GM23338 (cell line): ENCODE results near the gene GPC5. TPM values are rescaled to one million over a fixed set of nuclear protein-coding genes. Genes with fewer than 3 reads are reported as not detected.

Experiments
- ATAC-seq: fragments of 200-7000 bp; cut with Tn5 transposase; 3 replicates; pipeline ENCODE4 v1.9.1; 2020
- DNase-seq: peaks from one replicate; pipeline ENCODE4 v3.0.0-alpha.2; 2015; ENCODE audit warnings: low spot score
- H2AFZ ChIP-seq: fragments of 200-600 bp; sonication (generic); 2 replicates; pipeline ENCODE4 v1.8.0; 2016; ENCODE audit warnings: antibody characterized with exemption, mild to moderate bottlenecking, moderate library complexity
- H3F3A ChIP-seq: fragments of 200-600 bp; sonication (generic); replicated peaks from 2 replicates; pipeline ENCODE4 v1.8.0; 2017; ENCODE audit warnings: antibody characterized with exemption, mixed run types, low read depth
- H3K27ac ChIP-seq: fragments of 200-600 bp; sonication (generic); 2 replicates; pipeline ENCODE4 v1.6.1; 2016; ENCODE audit warnings: low read depth
- H3K27me3 ChIP-seq: fragments of 200-600 bp; sonication (generic); 2 replicates; pipeline ENCODE4 v1.8.0; 2016; ENCODE audit warnings: mild to moderate bottlenecking, mixed run types, moderate library complexity; ENCODE audit not compliant: insufficient read depth
- H3K36me3 ChIP-seq: fragments of 200-600 bp; sonication (generic); 2 replicates; pipeline ENCODE4 v1.8.0; 2016; ENCODE audit warnings: mild to moderate bottlenecking; ENCODE audit not compliant: insufficient read depth
- H3K4me1 ChIP-seq: fragments of 200-600 bp; sonication (generic); 2 replicates; pipeline ENCODE4 v1.8.0; 2016; ENCODE audit warnings: mild to moderate bottlenecking, moderate library complexity; ENCODE audit not compliant: insufficient read depth
- H3K4me2 ChIP-seq: fragments of 200-600 bp; sonication (generic); 2 replicates; pipeline ENCODE4 v1.7.1; 2017; ENCODE audit warnings: mixed run types
- H3K4me3 ChIP-seq: fragments of 200-600 bp; sonication (generic); 2 replicates; pipeline ENCODE4 v1.6.1; 2016; ENCODE audit warnings: mixed run types
- H3K79me2 ChIP-seq: fragments of 200-600 bp; sonication (generic); replicated peaks from 2 replicates; pipeline ENCODE4 v1.8.0; 2017; ENCODE audit warnings: mild to moderate bottlenecking; ENCODE audit not compliant: insufficient read depth
- H3K9me2 ChIP-seq: fragments of 200-600 bp; sonication (generic); 2 replicates; pipeline ENCODE4 v1.8.0; 2017; ENCODE audit not compliant: insufficient read depth
- H4K20me1 ChIP-seq: fragments of 200-600 bp; sonication (generic); replicated peaks from 2 replicates; pipeline ENCODE4 v1.8.0; 2017; ENCODE audit warnings: mild to moderate bottlenecking; ENCODE audit not compliant: insufficient read depth
- H3K27ac Mint-ChIP-seq: 2 replicates; pipeline ENCODE4 v1.8.0; 2020; ENCODE audit warnings: inconsistent platforms, mild to moderate bottlenecking, moderate library complexity, mixed read lengths
- H3K27me3 Mint-ChIP-seq: 3 replicates; pipeline ENCODE4 v1.8.0; 2022; ENCODE audit warnings: low read depth, mild to moderate bottlenecking, moderate library complexity, mixed read lengths, inconsistent platforms; ENCODE audit not compliant: insufficient read depth, poor library complexity
- H3K36me3 Mint-ChIP-seq: 3 replicates; pipeline ENCODE4 v1.8.0; 2021; ENCODE audit warnings: low read depth, mild to moderate bottlenecking, inconsistent platforms, moderate library complexity, mixed read lengths
- H3K4me1 Mint-ChIP-seq: 3 replicates; pipeline ENCODE4 v1.8.0; 2020; ENCODE audit warnings: mild to moderate bottlenecking, inconsistent platforms, mixed read lengths
- H3K4me3 Mint-ChIP-seq: 3 replicates; pipeline ENCODE4 v1.8.0; 2021; ENCODE audit warnings: moderate library complexity, mild to moderate bottlenecking, inconsistent platforms, mixed read lengths
- H3K9me3 Mint-ChIP-seq: 3 replicates; pipeline ENCODE4 v1.8.0; 2020; ENCODE audit warnings: moderate library complexity, mild to moderate bottlenecking, inconsistent platforms, mixed read lengths
- CTCF ChIP-seq, 2 experiments: fragments of 200-600 bp in 1 of 2; sonication (generic) in 1 of 2; conservative IDR thresholded peaks; 2 replicates each; pipeline versions ENCODE4 v1.5.1 to v1.6.1; 2016 to 2017; ENCODE audit warnings: antibody characterized with exemption in 2 of 2, low read depth in 2 of 2, mild to moderate bottlenecking in 2 of 2, moderate library complexity in 1 of 2
- EZH2 ChIP-seq: fragments of 200-600 bp; sonication (generic); IDR thresholded peaks from one replicate; pipeline ENCODE4 v1.8.0; 2017; ENCODE audit warnings: antibody characterized with exemption, mild to moderate bottlenecking, low read depth; ENCODE audit not compliant: unreplicated experiment
- EZH2phosphoT487 ChIP-seq: fragments of 200-600 bp; sonication (generic); IDR thresholded peaks from one replicate; pipeline ENCODE4 v1.8.1; 2018; ENCODE audit warnings: antibody characterized with exemption; ENCODE audit not compliant: unreplicated experiment
- NANOG ChIP-seq: IDR thresholded peaks from 2 replicates; pipeline ENCODE4 v1.6.1; 2016; ENCODE audit warnings: antibody characterized with exemption, borderline replicate concordance
- POLR2AphosphoS5 ChIP-seq: IDR thresholded peaks from 2 replicates; pipeline ENCODE4 v1.6.1; 2016; ENCODE audit warnings: antibody characterized with exemption, low read depth
- ZNF114 ChIP-seq: fragments of 250-450 bp; sonication (Bioruptor Pico); IDR thresholded peaks from 2 replicates; pipeline ENCODE4 v1.5.0; 2020; ENCODE audit warnings: mild to moderate bottlenecking, moderate library complexity
- ZNF331 ChIP-seq: fragments of 250-450 bp; sonication (Bioruptor Pico); IDR thresholded peaks from 2 replicates; pipeline ENCODE4 v1.5.0; 2020; ENCODE audit warnings: low read depth, mild to moderate bottlenecking, moderate library complexity
- ZNF462 ChIP-seq: fragments of 250-450 bp; sonication (Bioruptor Pico); IDR thresholded peaks from 2 replicates; pipeline ENCODE4 v1.5.0; 2020; ENCODE audit warnings: mild to moderate bottlenecking, moderate library complexity
- polyA plus RNA-seq: library from polyadenylated mRNA; unstranded; fragments of >200 nt; fragmentation: Nextera tagmentation; extraction: Ambion mirVana; gene quantifications from 2 replicates; pipeline ENCODE4 v1.2.1, GENCODE V29; 2016
- total RNA-seq: library from RNA; depleted of rRNA; stranded (reverse); fragments of >200 nt; shearing (Covaris generic); gene quantifications from 2 replicates; pipeline ENCODE4 v1.2.3, GENCODE V29; 2014
- TF ChIP-seq, protein P1 (sequence below): IDR thresholded peaks from 2 replicates; pipeline ENCODE4 v1.6.1; 2016; ENCODE audit warnings: antibody characterized with exemption

Gene GPC5
- total and polyA plus RNA-seq, 2 experiments from 2014 or later = 0.95 to 1.1 TPM

GRCh38 chr13:91370501-91370900 is 27.9 kb upstream of the GPC5 start:
- Histone ChIP-seq H3F3A (no peaks in the 10 kb centered on the region), H3K4me2 (no peak overlapping the region), H3K36me3 (no peaks in the 10 kb centered on the region), H3K9me2 (no peaks in the 10 kb centered on the region; the same call in 1 of the 2 replicates), H4K20me1 (peaks cover 3% of the 10 kb centered on the region; the same call in 1 of the 2 replicates), H3K4me1 (peaks cover 7% of the 10 kb centered on the region; the same call in 1 of the 2 replicates), H3K27ac (no peak overlapping the region), H3K27me3 (no peaks in the 10 kb centered on the region), H3K4me3 (no peak overlapping the region), H2AFZ (no peak overlapping the region), H3K79me2 (no peaks in the 10 kb centered on the region)
- Mint-ChIP-seq H3K4me3 (no peak overlapping the region), H3K27me3 (peaks cover 4% of the 10 kb centered on the region), H3K4me1 (peaks cover 13% of the 10 kb centered on the region; the same call in 2 of the 3 replicates), H3K9me3 (no peaks in the 10 kb centered on the region), H3K36me3 (no peaks in the 10 kb centered on the region), H3K27ac (no peak overlapping the region)
- no peak for TF ChIP-seq ZNF331 (CRISPR knock-in tag)
- no peak for TF ChIP-seq ZNF114 (CRISPR knock-in tag)
- TF ChIP-seq POLR2AphosphoS5 = no peak
- no peak for TF ChIP-seq EZH2
- no peak for TF ChIP-seq CTCF (conservative IDR thresholded peaks at IDR 0.05; ENCODE audit: low read depth in 2 of 2)
- TF ChIP-seq, protein P1, sequence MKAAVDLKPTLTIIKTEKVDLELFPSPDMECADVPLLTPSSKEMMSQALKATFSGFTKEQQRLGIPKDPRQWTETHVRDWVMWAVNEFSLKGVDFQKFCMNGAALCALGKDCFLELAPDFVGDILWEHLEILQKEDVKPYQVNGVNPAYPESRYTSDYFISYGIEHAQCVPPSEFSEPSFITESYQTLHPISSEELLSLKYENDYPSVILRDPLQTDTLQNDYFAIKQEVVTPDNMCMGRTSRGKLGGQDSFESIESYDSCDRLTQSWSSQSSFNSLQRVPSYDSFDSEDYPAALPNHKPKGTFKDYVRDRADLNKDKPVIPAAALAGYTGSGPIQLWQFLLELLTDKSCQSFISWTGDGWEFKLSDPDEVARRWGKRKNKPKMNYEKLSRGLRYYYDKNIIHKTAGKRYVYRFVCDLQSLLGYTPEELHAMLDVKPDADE = no peak
- no peak for TF ChIP-seq ZNF462 (CRISPR knock-in tag)
- no peak for TF ChIP-seq EZH2phosphoT487
- no peak for TF ChIP-seq NANOG
- no peak for DNase-seq
- ATAC-seq = no peak
